Pancreas (tissue), 10 donors: ENCODE results near the gene MRGPRF. TPM values are rescaled to one million over a fixed set of nuclear protein-coding genes. Genes with fewer than 3 reads are reported as not detected.
A peak's percentile ranks its signal among the peaks of the same experiment; 100 is the strongest.

ENCODE experiments used
- ATAC-seq, 4 donors: fragments of 200-7000 bp; cut with Tn5 transposase; one replicate each; pipeline versions ENCODE4 v1.8.0 to v1.9.1; 2020; ENCODE audit warnings: mild to moderate bottlenecking in 4 of 4, moderate library complexity in 4 of 4
- DNase-seq, 6 donors: peaks; one replicate each; pipeline ENCODE4 v3.0.0-alpha.2; 2020
- FAIRE-seq: peaks from 2 replicates; lab custom pipeline; 2012; peaks lifted over from hg19 to GRCh38; lab: Jason Lieb, UNC
- H3K27ac ChIP-seq, 4 donors: fragments of 200-600 bp; sonication (generic); 1 replicate in 3 of 4; 2 replicates in 1 of 4; pipeline versions ENCODE4 v1.5.0 to v1.8.0; 2020
- H3K27me3 ChIP-seq, 4 donors: fragments of 200-600 bp; one replicate each; pipeline ENCODE4 v1.8.0; 2021
- H3K36me3 ChIP-seq, 3 donors: fragments of 200-600 bp; sonication (generic) in 1 of 3; one replicate each; pipeline versions ENCODE4 v1.5.0 to v1.8.0; 2020 to 2021
- H3K4me1 ChIP-seq, 3 donors: fragments of 200-600 bp; one replicate each; pipeline ENCODE4 v1.8.0; 2021
- H3K4me3 ChIP-seq, 4 donors: fragments of 200-600 bp; sonication (generic) in 2 of 4; one replicate each; pipeline versions ENCODE4 v1.5.0 to v1.8.0; 2020 to 2021
- H3K9me3 ChIP-seq, 4 donors: fragments of 200-600 bp; one replicate each; pipeline ENCODE4 v1.8.0; 2021
- CTCF ChIP-seq, 4 donors: fragments of 200-600 bp; sonication (generic) in 3 of 4; IDR thresholded peaks; one replicate each; pipeline versions ENCODE4 v1.5.0 to v1.8.0; 2021; ENCODE audit warnings: antibody characterized with exemption in 4 of 4
- WGBS, 2 donors: extraction: QIAGEN DNeasy Blood & Tissue Kit; methylation state at CpG; one replicate each; pipeline ENCODE4 v1.1.7; 2013; 5-methylcytosine and 5-hydroxymethylcytosine counted together
- intact Hi-C, 3 donors: fragments of 100-400 bp; cut with DNase I; formaldehyde crosslinking; loops; one replicate each; pipeline versions ENCODE4 v1.11.1 to v1.14.2; 2022
- polyA plus RNA-seq, 2 donors: library from polyadenylated mRNA; stranded (reverse); fragments of 200-250 nt; gene quantifications; one replicate each; pipeline ENCODE4 v1.2.3, GENCODE V29; 2013
- total RNA-seq, 6 donors: library from RNA; stranded (reverse); fragmentation: NEBNext Ultra II Directional in 4 of 6; extraction: Animal tissue kit (Norgen Biotek cat#: 25700) in 4 of 6; gene quantifications; one replicate each; pipeline versions ENCODE4 v1.2.1 to v1.2.4, GENCODE V29; 2021 to 2023
- donor health status: healthy with polysubstance abuse.
- donor health status: DM: no; HTN: no; CAD: no; lungs with moderate emphysema.
- donor health status: DM: no; HTN: no; CAD: no.
- donor health status: control.
- donor health status: control.
- donor health status: Bipolar disorder and iron deficiency.
- donor health status: DM: yes; HTN: yes; CAD: no.
- donor health status: DM: no; HTN: no; CAD: no.
- donor health status: DM: no; HTN: no; CAD: no.
- donor health status: DM: yes; HTN: yes; CAD: no.

MRGPRF gene
- total and polyA plus RNA-seq, 8 donors, result 0.37 to 4.2 (median 1.6) TPM

GRCh38 chr11:68994161-68994893 lies 18.7 kb downstream of the MRGPRF start:
- Histone ChIP-seq H3K9me3 (no peaks in the 10 kb centered on the region), H3K36me3 (no peaks in the 10 kb centered on the region), H3K4me3 (no peak overlapping the region), H3K4me1 (no peaks in the 10 kb centered on the region), H3K27ac (no peak overlapping the region), H3K27me3 (peaks cover 0 to 4% (median 0%) of the 10 kb centered on the region in 4 donors)
- 58 to 62% methylated on average over 28 of the region's 28 CpGs for WGBS, 2 donors
- FAIRE-seq, result no peak
- DNase-seq, result no peak
- TF ChIP-seq CTCF (IDR thresholded peaks at IDR 0.05), result no peak
- intact Hi-C loops, result no loop called here
- ATAC-seq, result no peak

DNA sequence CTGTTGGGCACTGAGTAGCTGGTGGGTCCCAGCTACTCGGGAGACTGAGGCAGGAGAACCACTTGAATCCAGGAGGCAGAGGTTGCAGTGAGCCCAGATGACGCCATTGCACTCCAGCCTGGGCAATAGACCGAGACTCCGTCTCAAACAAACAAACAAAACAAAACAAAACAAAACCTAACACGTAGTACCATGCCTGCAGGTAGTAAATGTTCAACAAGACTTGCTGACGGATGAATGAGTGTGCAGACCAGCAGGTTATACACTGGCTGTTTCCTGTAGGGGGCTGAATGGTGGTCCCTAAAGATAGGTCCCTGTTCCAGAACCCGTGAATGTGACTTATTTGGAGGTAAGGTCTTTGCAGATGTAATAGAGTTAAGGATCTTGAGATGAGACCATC lies 19.5 kb downstream of the MRGPRF start:
- H3K9me3 ChIP-seq, result no peaks in the 10 kb centered on the region
- H3K4me3 ChIP-seq, result no peak overlapping the region
- H3K4me1 ChIP-seq, result no peaks in the 10 kb centered on the region
- no peak for TF ChIP-seq CTCF (IDR thresholded peaks at IDR 0.05)
- 44 to 53% methylated on average over 7 of the region's 7 CpGs for WGBS, 2 donors
- FAIRE-seq (no peak), DNase-seq (no peak), ATAC-seq (no peak)
- no peaks in the 10 kb centered on the region for H3K36me3 ChIP-seq
- intact Hi-C loops, result no loop called here
- H3K27me3 ChIP-seq, result peaks cover 0 to 4% (median 0%) of the 10 kb centered on the region in 4 donors
- H3K27ac ChIP-seq, result no peak overlapping the region

- FAIRE-seq, result no peak
- Histone ChIP-seq H3K27ac (no peak overlapping the region), H3K36me3 (no peaks in the 10 kb centered on the region), H3K9me3 (no peaks in the 10 kb centered on the region), H3K4me3 (no peak overlapping the region), H3K27me3 (peaks cover 0 to 4% (median 0%) of the 10 kb centered on the region in 4 donors), H3K4me1 (no peaks in the 10 kb centered on the region)
- no peak for TF ChIP-seq CTCF (IDR thresholded peaks at IDR 0.05)
- intact Hi-C loops, result no loop called here
- 42 to 47% methylated on average over 14 of the region's 14 CpGs for WGBS, 2 donors
- DNase-seq, result peak in 1 of 6 donors; percentile 3
- ATAC-seq, result no peak
These were observed 20.2 kb downstream of the MRGPRF start for GRCh38 chr11:68992743-68993255.

- TF ChIP-seq CTCF (IDR thresholded peaks at IDR 0.05), result no peak
- no peaks in the 10 kb centered on the region for H3K9me3 ChIP-seq
- H3K27me3 ChIP-seq, result peaks cover 0 to 4% (median 0%) of the 10 kb centered on the region in 4 donors
- no peak overlapping the region for H3K27ac ChIP-seq
- H3K4me3 ChIP-seq, result no peak overlapping the region
- H3K36me3 ChIP-seq, result no peaks in the 10 kb centered on the region
- FAIRE-seq (no peak), DNase-seq (peak in 3 of 6 donors; percentile 10 to 48 (median 26)), ATAC-seq (no peak)
- WGBS, 2 donors, result 74 to 80% methylated on average over 13 to 16 of the region's 16 CpGs
- intact Hi-C loops, result no loop called here
- H3K4me1 ChIP-seq, result no peaks in the 10 kb centered on the region
These were observed 21.9 kb downstream of the MRGPRF start for GRCh38 chr11:68990995-68991780.
